ENCODE data around the gene CDC20. TPM values are rescaled to one million over a fixed set of nuclear protein-coding genes. Genes with fewer than 3 reads are reported as not detected.

CDC20 gene
- total and polyA plus RNA-seq, 2 experiments from 2014 or later = 207 to 252 TPM

GRCh38 chr1:43377831-43378230 lies 19.1 kb downstream of the CDC20 start:
- ATAC-seq (no peak), DNase-seq (ENCODE audit: low spot score) (no peak)
- Histone ChIP-seq H3K27ac (ENCODE audit: low read depth) (no peak overlapping the region), H3K27me3 (ENCODE audit: insufficient read depth) (no peaks in the 10 kb centered on the region), H3F3A (replicated peaks; ENCODE audit: low read depth) (no peaks in the 10 kb centered on the region), H3K79me2 (replicated peaks; ENCODE audit: insufficient read depth) (no peaks in the 10 kb centered on the region), H3K4me3 (no peak overlapping the region), H3K4me1 (ENCODE audit: insufficient read depth) (no peaks in the 10 kb centered on the region), H2AFZ (no peak overlapping the region), H3K4me2 (no peak overlapping the region), H3K36me3 (ENCODE audit: insufficient read depth) (no peaks in the 10 kb centered on the region), H3K9me2 (ENCODE audit: insufficient read depth) (no peaks in the 10 kb centered on the region), H4K20me1 (replicated peaks; ENCODE audit: insufficient read depth) (0 out of 2 replicates have a peak, but pooled peaks cover 1% of the 10 kb centered on the region)
- Mint-ChIP-seq H3K27ac (no peak overlapping the region), H3K4me1 (peaks cover 3% of the 10 kb centered on the region), H3K27me3 (ENCODE audit: insufficient read depth, low read depth, poor library complexity) (peaks cover 2% of the 10 kb centered on the region), H3K4me3 (no peak overlapping the region), H3K36me3 (ENCODE audit: low read depth) (peaks cover under 1% of the 10 kb centered on the region; the same call in 1 of the 3 replicates), H3K9me3 (no peaks in the 10 kb centered on the region)
- no peak for TF ChIP-seq CTCF (conservative IDR thresholded peaks at IDR 0.05; ENCODE audit: low read depth in 2 of 2)
- no peak for TF ChIP-seq ZNF462 (CRISPR knock-in tag; IDR thresholded peaks at IDR 0.05)
- no peak for TF ChIP-seq CREB1 (CRISPR knock-in tag; IDR thresholded peaks at IDR 0.05; ENCODE audit: low read depth)
- TF ChIP-seq POLR2AphosphoS5 (IDR thresholded peaks at IDR 0.05; ENCODE audit: low read depth) = no peak
- no peak for TF ChIP-seq STAT1 (IDR thresholded peaks at IDR 0.05; ENCODE audit: unreplicated experiment)
- no peak for TF ChIP-seq ZNF114 (CRISPR knock-in tag; IDR thresholded peaks at IDR 0.05)
- TF ChIP-seq, protein P1, sequence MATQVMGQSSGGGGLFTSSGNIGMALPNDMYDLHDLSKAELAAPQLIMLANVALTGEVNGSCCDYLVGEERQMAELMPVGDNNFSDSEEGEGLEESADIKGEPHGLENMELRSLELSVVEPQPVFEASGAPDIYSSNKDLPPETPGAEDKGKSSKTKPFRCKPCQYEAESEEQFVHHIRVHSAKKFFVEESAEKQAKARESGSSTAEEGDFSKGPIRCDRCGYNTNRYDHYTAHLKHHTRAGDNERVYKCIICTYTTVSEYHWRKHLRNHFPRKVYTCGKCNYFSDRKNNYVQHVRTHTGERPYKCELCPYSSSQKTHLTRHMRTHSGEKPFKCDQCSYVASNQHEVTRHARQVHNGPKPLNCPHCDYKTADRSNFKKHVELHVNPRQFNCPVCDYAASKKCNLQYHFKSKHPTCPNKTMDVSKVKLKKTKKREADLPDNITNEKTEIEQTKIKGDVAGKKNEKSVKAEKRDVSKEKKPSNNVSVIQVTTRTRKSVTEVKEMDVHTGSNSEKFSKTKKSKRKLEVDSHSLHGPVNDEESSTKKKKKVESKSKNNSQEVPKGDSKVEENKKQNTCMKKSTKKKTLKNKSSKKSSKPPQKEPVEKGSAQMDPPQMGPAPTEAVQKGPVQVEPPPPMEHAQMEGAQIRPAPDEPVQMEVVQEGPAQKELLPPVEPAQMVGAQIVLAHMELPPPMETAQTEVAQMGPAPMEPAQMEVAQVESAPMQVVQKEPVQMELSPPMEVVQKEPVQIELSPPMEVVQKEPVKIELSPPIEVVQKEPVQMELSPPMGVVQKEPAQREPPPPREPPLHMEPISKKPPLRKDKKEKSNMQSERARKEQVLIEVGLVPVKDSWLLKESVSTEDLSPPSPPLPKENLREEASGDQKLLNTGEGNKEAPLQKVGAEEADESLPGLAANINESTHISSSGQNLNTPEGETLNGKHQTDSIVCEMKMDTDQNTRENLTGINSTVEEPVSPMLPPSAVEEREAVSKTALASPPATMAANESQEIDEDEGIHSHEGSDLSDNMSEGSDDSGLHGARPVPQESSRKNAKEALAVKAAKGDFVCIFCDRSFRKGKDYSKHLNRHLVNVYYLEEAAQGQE (IDR thresholded peaks at IDR 0.05; ENCODE audit: unreplicated experiment) = no peak
- no peak for TF ChIP-seq EZH2 (IDR thresholded peaks at IDR 0.05; ENCODE audit: low read depth, unreplicated experiment)
- TF ChIP-seq NANOG (IDR thresholded peaks at IDR 0.05; ENCODE audit: borderline replicate concordance) = no peak
- TF ChIP-seq ZNF331 (CRISPR knock-in tag; IDR thresholded peaks at IDR 0.05; ENCODE audit: low read depth) = no peak
- TF ChIP-seq JUNB (IDR thresholded peaks at IDR 0.05; ENCODE audit: unreplicated experiment) = no peak
- no peak for TF ChIP-seq EZH2phosphoT487 (IDR thresholded peaks at IDR 0.05; ENCODE audit: unreplicated experiment)

Measured in GM23338 (cell line).